ENCODE results near the gene CTBP2. TPM values are rescaled to one million over a fixed set of nuclear protein-coding genes. Genes with fewer than 3 reads are reported as not detected.

CTBP2 gene
- total RNA-seq, 4 donors from 2014 or later: 92.4 to 136 (median 125) TPM

DNA sequence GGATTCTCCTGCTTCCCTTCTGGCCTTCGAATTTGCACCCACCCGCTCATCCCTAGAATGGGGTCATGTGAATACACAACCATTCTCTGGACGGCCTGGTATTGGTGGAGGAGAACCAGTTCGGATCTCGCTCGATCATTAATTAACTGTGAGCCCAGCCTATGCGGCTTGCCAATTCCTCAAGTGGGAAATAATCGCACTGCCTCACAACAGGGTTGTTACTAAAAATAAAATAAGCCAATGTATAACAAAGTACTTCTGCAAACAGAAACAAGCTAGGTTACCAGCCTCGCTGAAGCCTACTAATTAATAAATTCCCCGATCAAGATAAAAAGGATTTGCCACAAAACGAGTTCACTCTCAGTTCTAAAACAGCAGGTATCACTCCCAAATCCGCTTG, 16.2 kb downstream of the CTBP2 start:
- no peak for DNase-seq
- TF ChIP-seq, protein P1, sequence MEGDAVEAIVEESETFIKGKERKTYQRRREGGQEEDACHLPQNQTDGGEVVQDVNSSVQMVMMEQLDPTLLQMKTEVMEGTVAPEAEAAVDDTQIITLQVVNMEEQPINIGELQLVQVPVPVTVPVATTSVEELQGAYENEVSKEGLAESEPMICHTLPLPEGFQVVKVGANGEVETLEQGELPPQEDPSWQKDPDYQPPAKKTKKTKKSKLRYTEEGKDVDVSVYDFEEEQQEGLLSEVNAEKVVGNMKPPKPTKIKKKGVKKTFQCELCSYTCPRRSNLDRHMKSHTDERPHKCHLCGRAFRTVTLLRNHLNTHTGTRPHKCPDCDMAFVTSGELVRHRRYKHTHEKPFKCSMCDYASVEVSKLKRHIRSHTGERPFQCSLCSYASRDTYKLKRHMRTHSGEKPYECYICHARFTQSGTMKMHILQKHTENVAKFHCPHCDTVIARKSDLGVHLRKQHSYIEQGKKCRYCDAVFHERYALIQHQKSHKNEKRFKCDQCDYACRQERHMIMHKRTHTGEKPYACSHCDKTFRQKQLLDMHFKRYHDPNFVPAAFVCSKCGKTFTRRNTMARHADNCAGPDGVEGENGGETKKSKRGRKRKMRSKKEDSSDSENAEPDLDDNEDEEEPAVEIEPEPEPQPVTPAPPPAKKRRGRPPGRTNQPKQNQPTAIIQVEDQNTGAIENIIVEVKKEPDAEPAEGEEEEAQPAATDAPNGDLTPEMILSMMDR (IDR thresholded peaks at IDR 0.05): no peak
- no peak for TF ChIP-seq POLR2A (IDR thresholded peaks at IDR 0.05)
- WGBS, 2 donors: 55 to 57% methylated on average over 12 of the region's 12 CpGs
- Histone ChIP-seq H3K27ac (peak overlapping the region; percentile 78 to 84 (median 82)), H3K36me3 (no peaks in the 10 kb centered on the region), H3K4me1 (peaks cover 64 to 86% of the 10 kb centered on the region in 2 donors), H3K9me3 (no peaks in the 10 kb centered on the region), H3K27me3 (no peaks in the 10 kb centered on the region), H3K4me3 (replicated peaks in 1 of 3) (no peak overlapping the region)
- intact Hi-C loops (cut with DNase I): no loop called here

DNA sequence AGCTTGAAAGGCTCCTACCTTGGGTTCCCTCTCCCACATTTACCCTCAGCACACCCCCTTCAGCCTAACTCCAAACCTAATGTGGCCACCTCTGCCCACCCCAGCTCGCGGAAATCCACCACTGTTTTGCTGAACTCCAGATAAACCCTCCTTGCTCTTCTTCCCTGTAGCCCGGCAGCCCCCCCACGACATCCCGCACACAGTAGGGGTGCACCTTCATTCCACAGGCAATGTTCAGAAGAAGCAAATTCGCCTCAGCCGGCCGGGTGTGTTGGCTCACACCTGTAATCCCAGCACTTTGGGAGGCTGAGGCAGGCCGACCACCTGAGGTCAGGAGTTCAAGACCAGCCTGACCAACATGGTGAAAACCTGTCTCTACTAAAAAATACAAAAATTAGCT, 17.4 kb downstream of the CTBP2 start:
- WGBS, 2 donors: 86 to 91% methylated on average over 9 of the region's 9 CpGs
- intact Hi-C loops (cut with DNase I): no loop called here
- peaks cover 61 to 82% of the 10 kb centered on the region in 2 donors for H3K4me1 ChIP-seq

DNA sequence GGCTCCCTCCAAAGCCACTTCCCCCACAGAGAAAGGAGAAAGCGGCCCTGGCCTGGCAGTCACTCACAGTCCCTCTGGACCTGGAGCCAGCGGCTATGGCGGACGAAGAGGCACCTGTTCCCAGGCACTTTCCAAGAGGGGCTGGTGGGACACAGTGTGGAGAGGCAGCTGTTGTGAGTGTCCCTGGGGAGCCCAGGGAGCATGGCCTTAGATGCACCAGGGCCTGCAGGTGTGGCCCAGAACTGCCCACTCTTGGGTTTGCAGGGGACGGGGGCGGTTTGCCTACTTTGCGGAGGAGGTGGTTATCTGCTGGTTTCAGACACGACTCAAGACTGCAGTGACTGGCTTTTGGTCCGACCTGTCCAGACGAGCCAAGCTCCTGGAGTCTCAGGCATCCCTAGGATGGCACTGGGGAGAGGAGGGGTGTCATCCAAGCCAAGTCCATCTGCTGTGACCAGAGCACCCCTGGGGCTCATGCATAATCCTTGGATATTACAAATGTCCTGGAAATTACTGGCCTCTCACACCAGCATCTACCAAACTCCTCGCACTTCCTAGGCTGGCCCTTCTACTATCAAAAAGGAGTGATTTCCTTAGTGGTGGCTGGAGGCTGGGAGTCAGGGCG, 18.4 kb downstream of the CTBP2 start:
- no peak for DNase-seq
- Histone ChIP-seq H3K36me3 (no peaks in the 10 kb centered on the region), H3K4me1 (peaks cover 59 to 82% of the 10 kb centered on the region in 2 donors), H3K9me3 (no peaks in the 10 kb centered on the region), H3K27me3 (no peaks in the 10 kb centered on the region), H3K4me3 (replicated peaks in 1 of 3) (no peak overlapping the region), H3K27ac (peak overlapping the region in 1 of 3 donors; percentile 41)
- intact Hi-C loops (cut with DNase I): no loop called here
- 89 to 97% methylated on average over 2 to 12 of the region's 12 CpGs for WGBS, 2 donors
- no peak for TF ChIP-seq POLR2A (IDR thresholded peaks at IDR 0.05)
- TF ChIP-seq, protein P1 (IDR thresholded peaks at IDR 0.05): no peak

More for the DNA sequence above, 17.4 kb downstream of the CTBP2 start:
- TF ChIP-seq, protein P1 (IDR thresholded peaks at IDR 0.05): no peak
- no peak for TF ChIP-seq POLR2A (IDR thresholded peaks at IDR 0.05)
- H3K4me3 ChIP-seq (replicated peaks in 1 of 3): no peak overlapping the region
- no peak for DNase-seq
- no peaks in the 10 kb centered on the region for H3K36me3 ChIP-seq
- H3K9me3 ChIP-seq: no peaks in the 10 kb centered on the region
- H3K27ac ChIP-seq: peak overlapping the region in 2 of 3 donors; percentile 20 to 41
- no peaks in the 10 kb centered on the region for H3K27me3 ChIP-seq

DNA sequence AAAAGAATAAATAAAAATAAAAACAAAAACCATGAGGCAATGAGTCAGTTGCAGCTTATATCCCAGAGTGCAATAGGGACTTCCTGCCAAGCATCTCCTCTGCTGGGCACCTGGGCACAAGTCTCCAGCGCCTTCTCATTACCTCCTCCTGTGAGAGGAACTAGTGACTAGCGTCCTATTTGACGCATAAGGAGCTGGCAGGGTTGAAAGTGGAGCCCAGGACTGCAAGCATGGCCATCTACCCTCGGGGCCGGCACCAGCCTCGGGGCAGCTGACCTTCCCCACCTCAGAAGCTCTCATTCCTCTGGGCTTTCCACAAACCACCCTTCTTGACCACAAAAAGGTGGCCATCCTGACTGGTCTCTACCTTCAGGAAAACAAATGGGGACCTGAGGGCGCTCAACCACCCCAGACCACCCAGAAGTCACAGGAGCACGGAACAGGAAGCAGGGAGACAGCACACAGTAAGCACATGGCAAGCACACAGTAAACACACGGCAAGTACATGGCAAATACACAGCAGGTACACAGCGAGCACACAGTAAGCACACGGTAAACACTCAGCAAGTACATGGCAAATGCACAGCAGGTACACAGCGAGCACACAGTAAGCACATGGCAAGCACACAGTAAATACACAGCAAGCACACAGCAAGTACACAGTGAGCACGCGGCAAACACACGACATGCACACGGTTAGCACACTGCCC, 19.1 kb downstream of the CTBP2 start:
- Histone ChIP-seq H3K27me3 (no peaks in the 10 kb centered on the region), H3K36me3 (no peaks in the 10 kb centered on the region), H3K27ac (peak overlapping the region in 1 of 3 donors; percentile 41), H3K4me1 (peaks cover 59 to 82% of the 10 kb centered on the region in 2 donors), H3K4me3 (replicated peaks in 1 of 3) (no peak overlapping the region), H3K9me3 (no peaks in the 10 kb centered on the region)
- no peak for DNase-seq
- WGBS, 2 donors: 88 to 93% methylated on average over 10 to 16 of the region's 16 CpGs
- TF ChIP-seq, protein P1 (IDR thresholded peaks at IDR 0.05): no peak
- TF ChIP-seq POLR2A (IDR thresholded peaks at IDR 0.05): no peak
- intact Hi-C loops (cut with DNase I): no loop called here

DNA sequence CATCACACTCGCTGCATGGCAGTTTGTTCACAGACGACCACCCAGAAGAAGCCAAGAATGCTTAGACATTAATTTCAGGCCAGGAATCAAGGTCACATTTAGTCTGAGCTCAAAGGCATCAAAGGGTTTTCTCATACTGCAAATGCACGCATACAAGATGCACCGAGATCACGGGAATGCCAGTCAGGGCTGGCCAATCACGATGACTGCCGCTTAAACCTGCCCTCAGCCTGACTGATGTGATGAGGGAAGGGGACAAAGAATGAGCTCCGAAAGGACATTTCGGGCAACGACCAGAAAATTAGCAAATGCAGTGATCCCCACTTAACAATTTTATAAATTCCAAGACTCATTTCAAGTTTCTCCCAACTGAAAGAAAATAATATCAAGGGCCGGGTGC, 20.2 kb downstream of the CTBP2 start:
- H3K4me3 ChIP-seq (replicated peaks in 1 of 3): no peak overlapping the region
- WGBS, 2 donors: 94% methylated on average over 11 of the region's 11 CpGs
- DNase-seq: no peak
- H3K9me3 ChIP-seq: no peaks in the 10 kb centered on the region
- TF ChIP-seq, protein P1 (IDR thresholded peaks at IDR 0.05): no peak
- no peak for TF ChIP-seq POLR2A (IDR thresholded peaks at IDR 0.05)
- intact Hi-C loops (cut with DNase I): no loop called here
- peaks cover 60 to 82% of the 10 kb centered on the region in 2 donors for H3K4me1 ChIP-seq
- no peaks in the 10 kb centered on the region for H3K27me3 ChIP-seq
- H3K36me3 ChIP-seq: peaks cover 0 to 3% of the 10 kb centered on the region in 2 donors
- peak overlapping the region in 2 of 3 donors; percentile 30 to 31 for H3K27ac ChIP-seq

Data from thyroid gland (tissue), 4 donors.